Neuron (in vitro differentiated cells): ENCODE measurements around the gene SIGLEC1.

ENCODE experiments used
- H2AFZ ChIP-seq: one replicate; pipeline ENCODE4 v1.6.1; 2013; ENCODE audit warnings: low read depth, mild to moderate bottlenecking, inconsistent platforms, low read length, moderate library complexity
- H3K27me3 ChIP-seq: one replicate; pipeline ENCODE4 v1.6.1; 2013; ENCODE audit warnings: low read length; ENCODE audit not compliant: insufficient read depth
- H3K36me3 ChIP-seq: one replicate; pipeline ENCODE4 v1.6.1; 2013; ENCODE audit warnings: low read length; ENCODE audit not compliant: insufficient read depth
- H3K4me1 ChIP-seq: one replicate; pipeline ENCODE4 v1.6.1; 2013; ENCODE audit warnings: low read length; ENCODE audit not compliant: insufficient read depth
- H3K4me3 ChIP-seq: 2 replicates; pipeline ENCODE4 v1.5.1; 2013; ENCODE audit warnings: mild to moderate bottlenecking, low read length, moderate library complexity
- H3K9me3 ChIP-seq: one replicate; pipeline ENCODE4 v1.6.1; 2013; ENCODE audit warnings: low read length

The SIGLEC1 gene

DNA sequence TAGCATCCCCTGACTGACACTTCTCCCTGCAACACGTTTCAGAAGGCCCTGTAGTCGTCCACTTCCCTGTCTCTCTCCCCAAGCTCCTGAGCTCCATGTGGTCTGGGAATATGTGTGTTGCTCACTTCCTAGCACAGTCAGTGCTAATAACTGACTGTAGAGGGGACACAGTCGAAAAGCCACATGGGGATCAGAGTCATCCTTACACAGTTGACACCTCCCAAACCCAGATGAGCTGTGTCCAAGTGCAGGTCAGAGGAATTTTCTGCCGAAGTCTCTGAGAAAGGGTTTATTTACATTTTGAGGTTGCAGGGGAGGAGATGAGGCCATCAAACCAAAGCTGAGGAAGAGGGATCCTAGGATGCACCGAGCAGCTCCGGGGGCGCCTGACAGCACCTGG, 27.1 kb downstream of the SIGLEC1 start:
- Histone ChIP-seq H3K4me3 (no peak overlapping the region), H2AFZ (no peak overlapping the region), H3K27me3 (peaks cover 38% of the 10 kb centered on the region), H3K36me3 (no peaks in the 10 kb centered on the region), H3K4me1 (peaks cover 4% of the 10 kb centered on the region), H3K9me3 (no peaks in the 10 kb centered on the region)

- H3K9me3 ChIP-seq, result no peaks in the 10 kb centered on the region
- peaks cover 7% of the 10 kb centered on the region for H3K4me1 ChIP-seq
- H3K4me3 ChIP-seq, result no peak within 1 kb of the TSS
- no peak within 1 kb of the TSS for H2AFZ ChIP-seq
- no peaks in the 10 kb centered on the region for H3K36me3 ChIP-seq
- H3K27me3 ChIP-seq, result peaks cover 62% of the 10 kb centered on the region
Measured at GRCh38 chr20:3681931-3682781, 30.2 kb downstream of the SIGLEC1 start, which contains the start of gene ADAM33. Gene ADAM33, minus strand, starts transcription at chr20:3682010. Its CDS starts 6 bp downstream, at chr20:3682004.

GRCh38 chr20:3681352-3681930, 31.0 kb downstream of the SIGLEC1 start:
- peaks cover 66% of the 10 kb centered on the region for H3K27me3 ChIP-seq
- H3K9me3 ChIP-seq, result no peaks in the 10 kb centered on the region
- H3K4me3 ChIP-seq, result no peak overlapping the region
- H2AFZ ChIP-seq, result no peak overlapping the region
- peaks cover 10% of the 10 kb centered on the region for H3K4me1 ChIP-seq
- H3K36me3 ChIP-seq, result no peaks in the 10 kb centered on the region

- Histone ChIP-seq H3K4me3 (no peak overlapping the region), H3K36me3 (no peaks in the 10 kb centered on the region), H3K4me1 (peaks cover 10% of the 10 kb centered on the region), H2AFZ (no peak overlapping the region), H3K9me3 (no peaks in the 10 kb centered on the region), H3K27me3 (peaks cover 65% of the 10 kb centered on the region)
Measured at GRCh38 chr20:3680701-3681351, 31.6 kb downstream of the SIGLEC1 start.

GRCh38 chr20:3679749-3680700, 32.4 kb downstream of the SIGLEC1 start:
- H3K4me3 ChIP-seq, result no peak overlapping the region
- H3K27me3 ChIP-seq, result peaks cover 63% of the 10 kb centered on the region
- no peaks in the 10 kb centered on the region for H3K9me3 ChIP-seq
- peaks cover 10% of the 10 kb centered on the region for H3K4me1 ChIP-seq
- H3K36me3 ChIP-seq, result no peaks in the 10 kb centered on the region
- H2AFZ ChIP-seq, result no peak overlapping the region

DNA sequence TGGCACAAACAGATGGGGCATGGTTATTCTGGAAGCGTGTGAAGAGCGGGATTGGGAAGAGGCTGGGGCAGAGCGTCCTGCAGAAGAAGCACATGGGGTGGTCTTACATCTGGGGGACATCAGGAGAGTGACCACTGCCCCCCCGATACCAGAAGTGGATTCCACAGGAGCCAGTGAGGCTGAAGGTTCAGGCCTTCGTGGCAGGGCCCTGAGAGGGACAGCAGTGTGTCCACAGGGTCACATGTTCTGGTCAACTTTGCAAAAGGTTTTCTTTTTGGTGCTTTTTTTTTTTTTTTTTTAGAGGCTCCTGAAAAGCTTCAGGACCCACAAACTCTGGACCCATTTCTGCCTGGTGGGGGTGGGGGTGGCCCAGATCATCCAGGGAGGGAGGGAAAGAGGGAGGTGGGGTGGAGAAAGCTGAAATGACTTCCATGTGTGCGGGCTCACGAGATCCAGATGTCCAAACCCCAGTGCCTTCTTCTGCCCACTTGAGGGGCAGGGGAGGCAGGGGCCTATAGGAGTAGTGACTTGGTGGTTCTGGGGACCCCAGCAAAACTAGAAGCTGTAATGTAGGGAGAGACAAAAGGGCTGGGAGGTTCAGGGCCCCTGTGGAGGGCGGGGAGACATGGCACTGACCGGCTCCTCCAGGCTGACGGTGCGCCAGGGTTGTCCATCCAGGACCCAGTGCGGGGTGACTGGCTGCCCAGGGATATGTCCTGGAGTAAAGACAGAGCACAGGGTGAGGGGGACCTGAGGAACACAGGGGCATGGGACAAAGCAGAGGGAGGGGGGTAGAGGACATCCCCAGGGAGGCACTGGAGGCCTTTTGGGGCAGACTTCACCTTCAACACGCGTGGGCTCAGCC, 33.3 kb downstream of the SIGLEC1 start:
- no peaks in the 10 kb centered on the region for H3K36me3 ChIP-seq
- H3K9me3 ChIP-seq, result no peaks in the 10 kb centered on the region
- H2AFZ ChIP-seq, result no peak overlapping the region
- peaks cover 63% of the 10 kb centered on the region for H3K27me3 ChIP-seq
- no peak overlapping the region for H3K4me3 ChIP-seq
- peaks cover 10% of the 10 kb centered on the region for H3K4me1 ChIP-seq

GRCh38 chr20:3678198-3678597, 34.2 kb downstream of the SIGLEC1 start:
- Histone ChIP-seq H3K4me1 (peaks cover 10% of the 10 kb centered on the region), H3K27me3 (peaks cover 65% of the 10 kb centered on the region), H3K36me3 (no peaks in the 10 kb centered on the region), H3K4me3 (no peak overlapping the region), H3K9me3 (no peaks in the 10 kb centered on the region), H2AFZ (no peak overlapping the region)

GRCh38 chr20:3677733-3678132, 34.7 kb downstream of the SIGLEC1 start:
- no peak overlapping the region for H2AFZ ChIP-seq
- no peak overlapping the region for H3K4me3 ChIP-seq
- no peaks in the 10 kb centered on the region for H3K9me3 ChIP-seq
- H3K4me1 ChIP-seq, result peaks cover 10% of the 10 kb centered on the region
- peaks cover 69% of the 10 kb centered on the region for H3K27me3 ChIP-seq
- H3K36me3 ChIP-seq, result no peaks in the 10 kb centered on the region

GRCh38 chr20:3674995-3675900, 37.2 kb downstream of the SIGLEC1 start:
- no peak overlapping the region for H3K4me3 ChIP-seq
- peaks cover 68% of the 10 kb centered on the region for H3K27me3 ChIP-seq
- no peak overlapping the region for H2AFZ ChIP-seq
- no peaks in the 10 kb centered on the region for H3K9me3 ChIP-seq
- peaks cover 6% of the 10 kb centered on the region for H3K4me1 ChIP-seq
- no peaks in the 10 kb centered on the region for H3K36me3 ChIP-seq

GRCh38 chr20:3674447-3674846, 38.0 kb downstream of the SIGLEC1 start:
- no peak overlapping the region for H3K4me3 ChIP-seq
- H3K36me3 ChIP-seq, result no peaks in the 10 kb centered on the region
- H3K9me3 ChIP-seq, result no peaks in the 10 kb centered on the region
- peaks cover 6% of the 10 kb centered on the region for H3K4me1 ChIP-seq
- peaks cover 67% of the 10 kb centered on the region for H3K27me3 ChIP-seq
- H2AFZ ChIP-seq, result no peak overlapping the region
